ENCODE measurements around the gene EVPL. TPM values are rescaled to one million over a fixed set of nuclear protein-coding genes. Genes with fewer than 3 reads are reported as not detected.

The EVPL gene
- total and polyA plus RNA-seq, 2 experiments from 2014 or later = 0.47 to 1.3 TPM

DNA sequence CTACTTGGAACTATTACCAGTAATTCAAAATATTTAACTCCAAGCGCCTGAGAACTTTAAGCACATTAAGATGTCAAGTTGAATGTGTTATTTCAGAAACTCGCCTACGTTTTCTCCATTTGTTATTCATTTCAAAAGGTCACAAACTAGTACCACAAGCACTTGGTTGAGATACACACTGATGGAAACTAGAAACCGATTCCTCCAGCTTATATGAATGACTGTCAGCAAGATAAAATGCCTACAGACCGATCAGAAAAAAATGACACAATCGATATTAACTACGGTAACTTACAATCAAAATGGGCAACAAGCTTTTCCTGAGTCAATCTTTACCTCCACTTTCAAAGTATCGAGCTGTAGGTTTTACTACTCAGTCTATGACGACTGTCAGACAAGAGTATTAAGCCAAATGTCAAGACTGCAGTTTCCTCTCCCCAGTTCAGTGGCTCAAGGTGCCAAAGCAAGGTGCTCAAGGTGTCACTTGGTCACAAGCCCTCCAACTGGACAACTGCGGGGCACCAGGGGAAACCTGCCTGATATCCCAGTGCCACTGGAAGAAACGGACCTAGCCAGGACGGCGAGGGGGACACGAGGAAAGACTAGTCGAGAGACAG lies 44.5 kb upstream of the EVPL start (continued):
- TF ChIP-seq, protein P1, sequence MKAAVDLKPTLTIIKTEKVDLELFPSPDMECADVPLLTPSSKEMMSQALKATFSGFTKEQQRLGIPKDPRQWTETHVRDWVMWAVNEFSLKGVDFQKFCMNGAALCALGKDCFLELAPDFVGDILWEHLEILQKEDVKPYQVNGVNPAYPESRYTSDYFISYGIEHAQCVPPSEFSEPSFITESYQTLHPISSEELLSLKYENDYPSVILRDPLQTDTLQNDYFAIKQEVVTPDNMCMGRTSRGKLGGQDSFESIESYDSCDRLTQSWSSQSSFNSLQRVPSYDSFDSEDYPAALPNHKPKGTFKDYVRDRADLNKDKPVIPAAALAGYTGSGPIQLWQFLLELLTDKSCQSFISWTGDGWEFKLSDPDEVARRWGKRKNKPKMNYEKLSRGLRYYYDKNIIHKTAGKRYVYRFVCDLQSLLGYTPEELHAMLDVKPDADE (IDR thresholded peaks at IDR 0.05) = no peak
- TF ChIP-seq ZNF114 (CRISPR knock-in tag; IDR thresholded peaks at IDR 0.05) (no peak), NANOG (IDR thresholded peaks at IDR 0.05; ENCODE audit: borderline replicate concordance) (no peak), EZH2 (IDR thresholded peaks at IDR 0.05; ENCODE audit: low read depth, unreplicated experiment) (no peak), CREB1 (CRISPR knock-in tag; IDR thresholded peaks at IDR 0.05; ENCODE audit: low read depth) (no peak), EZH2phosphoT487 (IDR thresholded peaks at IDR 0.05; ENCODE audit: unreplicated experiment) (no peak)
- TF ChIP-seq, protein P2, sequence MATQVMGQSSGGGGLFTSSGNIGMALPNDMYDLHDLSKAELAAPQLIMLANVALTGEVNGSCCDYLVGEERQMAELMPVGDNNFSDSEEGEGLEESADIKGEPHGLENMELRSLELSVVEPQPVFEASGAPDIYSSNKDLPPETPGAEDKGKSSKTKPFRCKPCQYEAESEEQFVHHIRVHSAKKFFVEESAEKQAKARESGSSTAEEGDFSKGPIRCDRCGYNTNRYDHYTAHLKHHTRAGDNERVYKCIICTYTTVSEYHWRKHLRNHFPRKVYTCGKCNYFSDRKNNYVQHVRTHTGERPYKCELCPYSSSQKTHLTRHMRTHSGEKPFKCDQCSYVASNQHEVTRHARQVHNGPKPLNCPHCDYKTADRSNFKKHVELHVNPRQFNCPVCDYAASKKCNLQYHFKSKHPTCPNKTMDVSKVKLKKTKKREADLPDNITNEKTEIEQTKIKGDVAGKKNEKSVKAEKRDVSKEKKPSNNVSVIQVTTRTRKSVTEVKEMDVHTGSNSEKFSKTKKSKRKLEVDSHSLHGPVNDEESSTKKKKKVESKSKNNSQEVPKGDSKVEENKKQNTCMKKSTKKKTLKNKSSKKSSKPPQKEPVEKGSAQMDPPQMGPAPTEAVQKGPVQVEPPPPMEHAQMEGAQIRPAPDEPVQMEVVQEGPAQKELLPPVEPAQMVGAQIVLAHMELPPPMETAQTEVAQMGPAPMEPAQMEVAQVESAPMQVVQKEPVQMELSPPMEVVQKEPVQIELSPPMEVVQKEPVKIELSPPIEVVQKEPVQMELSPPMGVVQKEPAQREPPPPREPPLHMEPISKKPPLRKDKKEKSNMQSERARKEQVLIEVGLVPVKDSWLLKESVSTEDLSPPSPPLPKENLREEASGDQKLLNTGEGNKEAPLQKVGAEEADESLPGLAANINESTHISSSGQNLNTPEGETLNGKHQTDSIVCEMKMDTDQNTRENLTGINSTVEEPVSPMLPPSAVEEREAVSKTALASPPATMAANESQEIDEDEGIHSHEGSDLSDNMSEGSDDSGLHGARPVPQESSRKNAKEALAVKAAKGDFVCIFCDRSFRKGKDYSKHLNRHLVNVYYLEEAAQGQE (IDR thresholded peaks at IDR 0.05; ENCODE audit: unreplicated experiment) = no peak

DNA sequence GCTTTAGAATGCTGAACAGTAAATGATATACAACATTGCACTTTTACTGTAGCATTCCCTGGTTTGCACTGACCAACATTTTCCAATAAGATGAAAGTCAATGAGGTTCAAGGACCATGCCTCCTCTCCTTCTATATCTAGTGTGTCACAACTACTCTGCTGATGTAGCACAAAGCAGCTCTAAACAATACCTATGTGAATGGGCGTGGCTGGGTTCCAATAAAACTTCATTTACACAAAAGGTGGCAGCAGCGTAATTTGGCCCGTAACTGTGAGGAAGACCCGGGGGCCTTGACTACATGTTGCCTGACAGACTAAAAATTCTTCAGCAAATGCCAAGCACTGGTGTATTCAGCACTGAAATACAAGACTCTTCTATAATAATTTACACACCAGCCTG lies 38.7 kb upstream of the EVPL start:
- no peak overlapping the region for H3K27ac Mint-ChIP-seq
- Histone ChIP-seq H3F3A (replicated peaks; ENCODE audit: low read depth) (peaks cover 12% of the 10 kb centered on the region; the same call in 1 of the 2 replicates), H3K4me2 (no peak overlapping the region), H3K27me3 (ENCODE audit: insufficient read depth) (no peaks in the 10 kb centered on the region), H3K79me2 (replicated peaks; ENCODE audit: insufficient read depth) (peaks cover 30% of the 10 kb centered on the region), H4K20me1 (replicated peaks; ENCODE audit: insufficient read depth) (peaks cover 6% of the 10 kb centered on the region), H3K4me3 (no peak overlapping the region), H2AFZ (no peak overlapping the region), H3K36me3 (ENCODE audit: insufficient read depth) (peaks cover 49% of the 10 kb centered on the region), H3K4me1 (ENCODE audit: insufficient read depth) (no peaks in the 10 kb centered on the region; the same call in 1 of the 2 replicates), H3K9me2 (ENCODE audit: insufficient read depth) (no peaks in the 10 kb centered on the region), H3K27ac (ENCODE audit: low read depth) (no peak overlapping the region)
- peaks cover 69% of the 10 kb centered on the region for H3K36me3 Mint-ChIP-seq (ENCODE audit: low read depth)
- no peaks in the 10 kb centered on the region for H3K27me3 Mint-ChIP-seq (ENCODE audit: insufficient read depth, low read depth, poor library complexity)
- H3K4me3 Mint-ChIP-seq = no peak overlapping the region
- H3K4me1 Mint-ChIP-seq = peaks cover 2% of the 10 kb centered on the region; the same call in 2 of the 3 replicates
- ATAC-seq = no peak
- no peaks in the 10 kb centered on the region for H3K9me3 Mint-ChIP-seq
- DNase-seq (ENCODE audit: low spot score) = no peak
- TF ChIP-seq, protein P3, sequence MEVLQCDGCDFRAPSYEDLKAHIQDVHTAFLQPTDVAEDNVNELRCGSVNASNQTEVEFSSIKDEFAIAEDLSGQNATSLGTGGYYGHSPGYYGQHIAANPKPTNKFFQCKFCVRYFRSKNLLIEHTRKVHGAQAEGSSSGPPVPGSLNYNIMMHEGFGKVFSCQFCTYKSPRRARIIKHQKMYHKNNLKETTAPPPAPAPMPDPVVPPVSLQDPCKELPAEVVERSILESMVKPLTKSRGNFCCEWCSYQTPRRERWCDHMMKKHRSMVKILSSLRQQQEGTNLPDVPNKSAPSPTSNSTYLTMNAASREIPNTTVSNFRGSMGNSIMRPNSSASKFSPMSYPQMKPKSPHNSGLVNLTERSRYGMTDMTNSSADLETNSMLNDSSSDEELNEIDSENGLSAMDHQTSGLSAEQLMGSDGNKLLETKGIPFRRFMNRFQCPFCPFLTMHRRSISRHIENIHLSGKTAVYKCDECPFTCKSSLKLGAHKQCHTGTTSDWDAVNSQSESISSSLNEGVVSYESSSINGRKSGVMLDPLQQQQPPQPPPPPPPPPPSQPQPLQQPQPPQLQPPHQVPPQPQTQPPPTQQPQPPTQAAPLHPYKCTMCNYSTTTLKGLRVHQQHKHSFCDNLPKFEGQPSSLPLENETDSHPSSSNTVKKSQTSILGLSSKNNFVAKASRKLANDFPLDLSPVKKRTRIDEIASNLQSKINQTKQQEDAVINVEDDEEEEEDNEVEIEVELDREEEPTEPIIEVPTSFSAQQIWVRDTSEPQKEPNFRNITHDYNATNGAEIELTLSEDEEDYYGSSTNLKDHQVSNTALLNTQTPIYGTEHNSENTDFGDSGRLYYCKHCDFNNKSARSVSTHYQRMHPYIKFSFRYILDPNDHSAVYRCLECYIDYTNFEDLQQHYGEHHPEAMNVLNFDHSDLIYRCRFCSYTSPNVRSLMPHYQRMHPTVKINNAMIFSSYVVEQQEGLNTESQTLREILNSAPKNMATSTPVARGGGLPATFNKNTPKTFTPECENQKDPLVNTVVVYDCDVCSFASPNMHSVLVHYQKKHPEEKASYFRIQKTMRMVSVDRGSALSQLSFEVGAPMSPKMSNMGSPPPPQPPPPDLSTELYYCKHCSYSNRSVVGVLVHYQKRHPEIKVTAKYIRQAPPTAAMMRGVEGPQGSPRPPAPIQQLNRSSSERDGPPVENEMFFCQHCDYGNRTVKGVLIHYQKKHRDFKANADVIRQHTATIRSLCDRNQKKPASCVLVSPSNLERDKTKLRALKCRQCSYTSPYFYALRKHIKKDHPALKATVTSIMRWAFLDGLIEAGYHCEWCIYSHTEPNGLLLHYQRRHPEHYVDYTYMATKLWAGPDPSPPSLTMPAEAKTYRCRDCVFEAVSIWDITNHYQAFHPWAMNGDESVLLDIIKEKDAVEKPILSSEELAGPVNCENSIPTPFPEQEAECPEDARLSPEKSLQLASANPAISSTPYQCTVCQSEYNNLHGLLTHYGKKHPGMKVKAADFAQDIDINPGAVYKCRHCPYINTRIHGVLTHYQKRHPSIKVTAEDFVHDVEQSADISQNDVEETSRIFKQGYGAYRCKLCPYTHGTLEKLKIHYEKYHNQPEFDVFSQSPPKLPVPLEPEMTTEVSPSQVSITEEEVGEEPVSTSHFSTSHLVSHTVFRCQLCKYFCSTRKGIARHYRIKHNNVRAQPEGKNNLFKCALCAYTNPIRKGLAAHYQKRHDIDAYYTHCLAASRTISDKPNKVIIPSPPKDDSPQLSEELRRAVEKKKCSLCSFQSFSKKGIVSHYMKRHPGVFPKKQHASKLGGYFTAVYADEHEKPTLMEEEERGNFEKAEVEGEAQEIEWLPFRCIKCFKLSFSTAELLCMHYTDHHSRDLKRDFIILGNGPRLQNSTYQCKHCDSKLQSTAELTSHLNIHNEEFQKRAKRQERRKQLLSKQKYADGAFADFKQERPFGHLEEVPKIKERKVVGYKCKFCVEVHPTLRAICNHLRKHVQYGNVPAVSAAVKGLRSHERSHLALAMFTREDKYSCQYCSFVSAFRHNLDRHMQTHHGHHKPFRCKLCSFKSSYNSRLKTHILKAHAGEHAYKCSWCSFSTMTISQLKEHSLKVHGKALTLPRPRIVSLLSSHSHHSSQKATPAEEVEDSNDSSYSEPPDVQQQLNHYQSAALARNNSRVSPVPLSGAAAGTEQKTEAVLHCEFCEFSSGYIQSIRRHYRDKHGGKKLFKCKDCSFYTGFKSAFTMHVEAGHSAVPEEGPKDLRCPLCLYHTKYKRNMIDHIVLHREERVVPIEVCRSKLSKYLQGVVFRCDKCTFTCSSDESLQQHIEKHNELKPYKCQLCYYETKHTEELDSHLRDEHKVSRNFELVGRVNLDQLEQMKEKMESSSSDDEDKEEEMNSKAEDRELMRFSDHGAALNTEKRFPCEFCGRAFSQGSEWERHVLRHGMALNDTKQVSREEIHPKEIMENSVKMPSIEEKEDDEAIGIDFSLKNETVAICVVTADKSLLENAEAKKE (CRISPR knock-in tag; IDR thresholded peaks at IDR 0.05) = no peak
- TF ChIP-seq POLR2AphosphoS5 (IDR thresholded peaks at IDR 0.05; ENCODE audit: low read depth) = no peak
- no peak for TF ChIP-seq NANOG (IDR thresholded peaks at IDR 0.05; ENCODE audit: borderline replicate concordance)
- TF ChIP-seq EZH2phosphoT487 (IDR thresholded peaks at IDR 0.05; ENCODE audit: unreplicated experiment) = no peak
- no peak for TF ChIP-seq CREB1 (CRISPR knock-in tag; IDR thresholded peaks at IDR 0.05; ENCODE audit: low read depth)
- TF ChIP-seq, protein P2 (IDR thresholded peaks at IDR 0.05; ENCODE audit: unreplicated experiment) = no peak

Measured in GM23338 (cell line).